MCF 10A (cell line): ENCODE measurements around the gene RASSF7. TPM values are rescaled to one million over a fixed set of nuclear protein-coding genes. Genes with fewer than 3 reads are reported as not detected.

ENCODE experiments used
- BruUV-seq: library from RNA; stranded (reverse); fragments of 400-500 nt; replicated peaks from 2 replicates; lab custom pipeline; 2021; lab: Mats Ljungman, UMichigan
- CTCF ChIA-PET: fragments of 300-600 bp; sonication (Branson Sonifier 250); formaldehyde crosslinking; extraction: SDS; loops from one replicate; lab custom pipeline; 2021; ENCODE audit warnings: antibody characterized with exemption, inconsistent platforms; lab: Yijun Ruan, JAX
- POLR2A ChIA-PET: fragments of 300-600, 350-650 bp; sonication (Branson Sonifier 250); formaldehyde crosslinking; extraction: SDS; loops from one replicate; lab custom pipeline; 2020; ENCODE audit warnings: antibody characterized with exemption, inconsistent platforms; lab: Yijun Ruan, JAX
- DNase-seq: peaks from one replicate; pipeline ENCODE4 v3.0.0-alpha.2; 2018; ENCODE audit not compliant: unreplicated experiment
- H3K27ac Mint-ChIP-seq: one replicate; pipeline ENCODE4 v1.8.0; 2022; ENCODE audit warnings: mild to moderate bottlenecking, low read depth, mixed read lengths; ENCODE audit not compliant: unreplicated experiment
- H3K27me3 Mint-ChIP-seq: one replicate; pipeline ENCODE4 v1.8.0; 2022; ENCODE audit warnings: mixed read lengths; ENCODE audit not compliant: insufficient read depth, unreplicated experiment
- H3K36me3 Mint-ChIP-seq: one replicate; pipeline ENCODE4 v1.8.0; 2022; ENCODE audit warnings: mild to moderate bottlenecking, moderate library complexity, mixed read lengths; ENCODE audit not compliant: insufficient read depth, unreplicated experiment
- H3K4me1 Mint-ChIP-seq: one replicate; pipeline ENCODE4 v1.8.0; 2022; ENCODE audit warnings: mixed read lengths; ENCODE audit not compliant: insufficient read depth, unreplicated experiment
- H3K4me3 Mint-ChIP-seq: one replicate; pipeline ENCODE4 v1.8.0; 2022; ENCODE audit warnings: mild to moderate bottlenecking, moderate library complexity, mixed read lengths; ENCODE audit not compliant: unreplicated experiment
- H3K9me3 Mint-ChIP-seq: one replicate; pipeline ENCODE4 v1.8.0; 2022; ENCODE audit warnings: mixed read lengths; ENCODE audit not compliant: unreplicated experiment
- CTCF ChIP-seq: fragments of 200-600 bp; IDR thresholded peaks from one replicate; pipeline ENCODE4 v1.8.0; 2022; ENCODE audit warnings: antibody characterized with exemption, mild to moderate bottlenecking; ENCODE audit not compliant: unreplicated experiment
- intact Hi-C: fragments of 100-400 bp; cut with micrococcal nuclease; formaldehyde crosslinking; loops from 2 replicates; pipeline ENCODE4 v1.14.1; 2022
- total RNA-seq: library from RNA; stranded (reverse); gene quantifications from 2 replicates; pipeline ENCODE4 v1.2.3, GENCODE V29; 2022

Gene RASSF7
- total RNA-seq, 1 experiment from 2014 or later = 13.3 TPM

- POLR2A ChIA-PET = interaction anchor here (0.6 to 1.9 kb wide), 7 partner anchors 9 to 327 kb away, joined by 3 to 8 read pairs (median 4); partner anchors contain the start of genes HRAS, PHRF1 and TALDO1
- intact Hi-C loops = loop anchor here (10.0 kb wide), 2 partner anchors 51 to 161 kb away; partner anchors contain the start of gene IRF7
Observed at GRCh38 chr11:563812-564578, 3.2 kb downstream of the RASSF7 start.

GRCh38 chr11:565921-566509 lies 5.2 kb downstream of the RASSF7 start:
- TF ChIP-seq CTCF = no peak
- intact Hi-C loops = loop anchor here (10.0 kb wide), 2 partner anchors 49 to 159 kb away; partner anchors contain the start of gene IRF7
- DNase-seq = no peak
- Mint-ChIP-seq H3K4me3 (no peak overlapping the region), H3K4me1 (peaks cover 5% of the 10 kb centered on the region), H3K9me3 (no peaks in the 10 kb centered on the region), H3K27me3 (no peaks in the 10 kb centered on the region), H3K36me3 (peaks cover 18% of the 10 kb centered on the region), H3K27ac (no peak overlapping the region)
- no TSS peak for BruUV-seq
- ChIA-PET POLR2A (interaction anchor here (1.9 kb wide), 1 partner anchor 9 kb away, joined by 7 read pairs; no protein-coding TSS in a partner anchor), CTCF (interaction anchor here (1.0 kb wide), 1 partner anchor 9 kb away, joined by 3 read pairs; no protein-coding TSS in a partner anchor)

More at GRCh38 chr11:563812-564578, 3.2 kb downstream of the RASSF7 start:
- Mint-ChIP-seq H3K4me1 (peaks cover 13% of the 10 kb centered on the region), H3K27me3 (no peaks in the 10 kb centered on the region), H3K9me3 (no peaks in the 10 kb centered on the region), H3K4me3 (no peak overlapping the region), H3K27ac (no peak overlapping the region), H3K36me3 (peaks cover 18% of the 10 kb centered on the region)
- no TSS peak for BruUV-seq
- no peak for DNase-seq
- no peak for TF ChIP-seq CTCF
- CTCF ChIA-PET = interaction anchor here (0.6 to 1.6 kb wide), 5 partner anchors 9 to 115 kb away, joined by 3 to 5 read pairs (median 4); no protein-coding TSS in a partner anchor

GRCh38 chr11:567011-567628 lies 6.3 kb downstream of the RASSF7 start:
- TF ChIP-seq CTCF = no peak
- intact Hi-C loops = loop anchor here (10.0 kb wide), 2 partner anchors 48 to 158 kb away; partner anchors contain the start of gene IRF7
- Mint-ChIP-seq H3K36me3 (peaks cover 12% of the 10 kb centered on the region), H3K27me3 (no peaks in the 10 kb centered on the region), H3K9me3 (no peaks in the 10 kb centered on the region), H3K4me1 (no peaks in the 10 kb centered on the region), H3K27ac (no peak overlapping the region), H3K4me3 (peak overlapping the region; percentile 70)
- ChIA-PET CTCF (interaction anchor here (0.6 kb wide), 1 partner anchor 130 kb away, joined by 3 read pairs; no protein-coding TSS in a partner anchor), POLR2A (interaction anchor here (0.6 to 1.9 kb wide), 6 partner anchors 8 to 229 kb away, joined by 4 to 7 read pairs (median 4); partner anchors contain the start of gene PHRF1)
- no TSS peak for BruUV-seq
- no peak for DNase-seq
